Peyer's patch (tissue), 4 donors: ENCODE results near the gene ARV1. TPM values are rescaled to one million over a fixed set of nuclear protein-coding genes. Genes with fewer than 3 reads are reported as not detected.

ENCODE experiments used
- DNase-seq, 3 donors: peaks; one replicate each; pipeline ENCODE4 v3.0.0-alpha.2; 2017 to 2019
- H3K27ac ChIP-seq, 4 donors: fragments of 200-600 bp; sonication (generic); one replicate each; pipeline ENCODE4 v1.5.1; 2016 to 2019
- H3K27me3 ChIP-seq, 2 donors: fragments of 200-600 bp; sonication (generic); one replicate each; pipeline ENCODE4 v1.5.1; 2019
- H3K36me3 ChIP-seq, 3 donors: fragments of 200-600 bp; sonication (generic); one replicate each; pipeline ENCODE4 v1.5.1; 2016 to 2019
- H3K4me1 ChIP-seq, 4 donors: fragments of 200-600 bp; sonication (generic); one replicate each; pipeline ENCODE4 v1.5.1; 2016 to 2019
- H3K4me3 ChIP-seq, 4 donors: fragments of 200-600 bp; sonication (generic); 1 replicate in 3 of 4; 2 replicates in 1 of 4; pipeline ENCODE4 v1.5.1; 2016 to 2019; ENCODE audit warnings: mild to moderate bottlenecking in 1 of 4
- H3K9me3 ChIP-seq, 4 donors: fragments of 200-600 bp; sonication (generic); one replicate each; pipeline ENCODE4 v1.5.1; 2016 to 2019; ENCODE audit warnings: mild to moderate bottlenecking in 1 of 4
- CTCF ChIP-seq, 6 experiments: fragments of 450-650 bp in 4 of 6; fragments of 200-600 bp in 2 of 6; sonication (generic) in 1 of 6; IDR thresholded peaks; one replicate each; pipeline ENCODE4 v1.5.1; 2017 to 2019; ENCODE audit warnings: antibody characterized with exemption in 6 of 6, mild to moderate bottlenecking in 3 of 6, moderate library complexity in 1 of 6
- POLR2A ChIP-seq, 2 donors: fragments of 450-650 bp; IDR thresholded peaks; one replicate each; pipeline ENCODE4 v1.5.1; 2017; ENCODE audit warnings: antibody characterized with exemption in 2 of 2, mild to moderate bottlenecking in 2 of 2, moderate library complexity in 2 of 2
- total RNA-seq, 4 donors: library from RNA; depleted of rRNA; stranded (reverse); fragments of >200 nt; gene quantifications; one replicate each; pipeline ENCODE4 v1.1.0, GENCODE V29; 2016

The ARV1 gene
- total RNA-seq, 4 donors from 2014 or later = 13.2 to 28.9 (median 21.0) TPM

DNA sequence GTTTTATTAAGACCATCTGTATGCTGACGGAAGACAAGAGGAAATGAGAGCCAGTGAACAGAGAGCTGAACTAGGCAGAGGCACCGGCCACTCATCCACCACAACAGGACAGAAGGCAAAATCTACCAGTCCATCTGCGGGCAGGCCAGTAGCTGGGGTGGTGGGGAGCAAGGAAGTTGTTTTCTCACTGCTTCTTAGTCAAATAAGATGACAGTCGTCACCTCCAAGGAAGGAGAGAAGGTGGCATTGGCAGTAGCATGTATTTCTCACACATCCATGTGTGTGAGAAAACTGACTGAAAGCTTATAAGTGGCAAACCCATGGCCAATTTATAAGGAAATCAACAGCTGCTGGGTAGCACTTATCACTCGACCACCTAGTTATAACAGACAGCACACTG lies 8.5 kb upstream of the ARV1 start:
- H3K27ac ChIP-seq = no peak overlapping the region
- TF ChIP-seq CTCF (IDR thresholded peaks at IDR 0.05) (no peak), POLR2A (IDR thresholded peaks at IDR 0.05) (no peak)
- peaks cover 0 to 11% (median 2%) of the 10 kb centered on the region in 4 donors for H3K4me1 ChIP-seq
- H3K36me3 ChIP-seq = no peaks in the 10 kb centered on the region
- no peaks in the 10 kb centered on the region for H3K9me3 ChIP-seq
- DNase-seq = no peak
- H3K4me3 ChIP-seq = no peak overlapping the region
- H3K27me3 ChIP-seq = no peaks in the 10 kb centered on the region

DNA sequence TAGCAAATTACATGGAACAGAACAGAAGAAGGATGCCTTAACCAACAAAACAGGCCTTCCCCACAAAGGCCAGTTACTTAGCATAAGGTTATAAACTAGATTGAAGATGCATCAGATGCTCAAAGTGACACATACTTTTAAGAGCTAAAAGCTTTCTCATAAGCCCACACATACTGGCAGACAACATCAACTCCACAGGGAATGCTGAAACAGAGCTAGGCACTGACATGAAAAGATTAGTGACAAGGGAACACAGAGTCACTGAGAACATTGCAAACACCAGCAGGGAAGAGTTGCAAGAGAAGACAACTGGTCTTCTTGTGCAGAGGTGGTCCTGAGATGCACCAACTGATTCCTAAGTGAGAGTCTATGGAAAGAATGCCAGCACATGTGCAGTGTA lies 7.1 kb upstream of the ARV1 start:
- H3K36me3 ChIP-seq = no peaks in the 10 kb centered on the region
- H3K9me3 ChIP-seq = no peaks in the 10 kb centered on the region
- no peak for DNase-seq
- H3K27ac ChIP-seq = no peak overlapping the region
- TF ChIP-seq CTCF (IDR thresholded peaks at IDR 0.05) = no peak
- TF ChIP-seq POLR2A (IDR thresholded peaks at IDR 0.05) = no peak
- peaks cover 0 to 13% (median 4%) of the 10 kb centered on the region in 4 donors for H3K4me1 ChIP-seq
- no peak overlapping the region for H3K4me3 ChIP-seq
- no peaks in the 10 kb centered on the region for H3K27me3 ChIP-seq

GRCh38 chr1:230972855-230973271 lies 6.0 kb upstream of the ARV1 start:
- H3K27ac ChIP-seq = peak overlapping the region in 1 of 4 donors; percentile 56
- TF ChIP-seq POLR2A (IDR thresholded peaks at IDR 0.05) (no peak), CTCF (IDR thresholded peaks at IDR 0.05) (no peak)
- H3K27me3 ChIP-seq = no peaks in the 10 kb centered on the region
- no peak overlapping the region for H3K4me3 ChIP-seq
- H3K9me3 ChIP-seq = no peaks in the 10 kb centered on the region
- H3K36me3 ChIP-seq = no peaks in the 10 kb centered on the region
- peaks cover 0 to 21% (median 4%) of the 10 kb centered on the region in 4 donors for H3K4me1 ChIP-seq
- DNase-seq = peak in 2 of 3 donors; percentile 58 to 77

- TF ChIP-seq POLR2A (IDR thresholded peaks at IDR 0.05) = no peak
- no peak overlapping the region for H3K27ac ChIP-seq
- no peak overlapping the region for H3K4me3 ChIP-seq
- no peaks in the 10 kb centered on the region for H3K9me3 ChIP-seq
- H3K27me3 ChIP-seq = no peaks in the 10 kb centered on the region
- no peak for DNase-seq
- H3K4me1 ChIP-seq = peaks cover 0 to 25% (median 4%) of the 10 kb centered on the region in 4 donors
- H3K36me3 ChIP-seq = no peaks in the 10 kb centered on the region
Observed at GRCh38 chr1:230975636-230976035, 3.3 kb upstream of the ARV1 start.

GRCh38 chr1:230976360-230976759 lies 2.5 kb upstream of the ARV1 start:
- H3K4me1 ChIP-seq = peaks cover 0 to 27% (median 4%) of the 10 kb centered on the region in 4 donors
- no peak for TF ChIP-seq POLR2A (IDR thresholded peaks at IDR 0.05)
- TF ChIP-seq CTCF (IDR thresholded peaks at IDR 0.05) = no peak
- no peaks in the 10 kb centered on the region for H3K36me3 ChIP-seq
- DNase-seq = no peak
- H3K9me3 ChIP-seq = no peaks in the 10 kb centered on the region
- H3K27ac ChIP-seq = no peak overlapping the region
- no peak overlapping the region for H3K4me3 ChIP-seq
- no peaks in the 10 kb centered on the region for H3K27me3 ChIP-seq

GRCh38 chr1:230976825-230977747 lies 1.8 kb upstream of the ARV1 start:
- Histone ChIP-seq H3K36me3 (no peaks in the 10 kb centered on the region), H3K4me1 (peaks cover 0 to 29% (median 4%) of the 10 kb centered on the region in 4 donors), H3K4me3 (peak overlapping the region; percentile 73 to 99 (median 96)), H3K27me3 (no peaks in the 10 kb centered on the region), H3K27ac (peak overlapping the region; percentile 40 to 97 (median 68)), H3K9me3 (no peaks in the 10 kb centered on the region)
- peak in 2 of 3 donors; percentile 53 to 59 for DNase-seq
- no peak for TF ChIP-seq POLR2A (IDR thresholded peaks at IDR 0.05)
- TF ChIP-seq CTCF (IDR thresholded peaks at IDR 0.05) = no peak
